HAP-1 (cell line): ENCODE results near the gene PPP1R16B.
"Not testable (repeated sequence)": the region's sequence is repeated elsewhere in the genome, so short reads cannot be mapped to it uniquely, and the experiment has no call there.

Experiments used
- DNase-seq, 2 experiments: peaks; one replicate each; pipeline ENCODE4 v3.0.0-alpha.2; 2016 to 2020; ENCODE audit warnings: low spot score in 2 of 2
- H3K27me3 ChIP-seq: fragments of 250-450 bp; sonication (Bioruptor Pico); 2 replicates; pipeline ENCODE4 v1.5.1; 2020; ENCODE audit warnings: low read depth, mild to moderate bottlenecking, moderate library complexity
- H3K36me3 ChIP-seq: fragments of 250-450 bp; sonication (Bioruptor Pico); replicated peaks from 2 replicates; pipeline ENCODE4 v1.5.1; 2020; ENCODE audit warnings: mild to moderate bottlenecking
- H3K4me1 ChIP-seq: fragments of 250-450 bp; sonication (Bioruptor Pico); 2 replicates; pipeline ENCODE4 v1.5.1; 2020; ENCODE audit warnings: mild to moderate bottlenecking
- H3K4me3 ChIP-seq: fragments of 250-450 bp; sonication (Bioruptor Pico); 2 replicates; pipeline ENCODE4 v1.5.1; 2020; ENCODE audit warnings: mild to moderate bottlenecking, moderate library complexity
- H3K9me3 ChIP-seq: fragments of 250-450 bp; sonication (Bioruptor Pico); 2 replicates; pipeline ENCODE4 v1.5.1; 2020; ENCODE audit warnings: mild to moderate bottlenecking, moderate library complexity
- in situ Hi-C: fragments of 300-500 bp; cut with MboI; formaldehyde crosslinking; loops from 3 replicates; pipeline ENCODE4 v1.14.3; 2020; ENCODE audit warnings: low sequenced_read_pairs, inconsistent platforms, mixed read lengths

Gene PPP1R16B

DNA sequence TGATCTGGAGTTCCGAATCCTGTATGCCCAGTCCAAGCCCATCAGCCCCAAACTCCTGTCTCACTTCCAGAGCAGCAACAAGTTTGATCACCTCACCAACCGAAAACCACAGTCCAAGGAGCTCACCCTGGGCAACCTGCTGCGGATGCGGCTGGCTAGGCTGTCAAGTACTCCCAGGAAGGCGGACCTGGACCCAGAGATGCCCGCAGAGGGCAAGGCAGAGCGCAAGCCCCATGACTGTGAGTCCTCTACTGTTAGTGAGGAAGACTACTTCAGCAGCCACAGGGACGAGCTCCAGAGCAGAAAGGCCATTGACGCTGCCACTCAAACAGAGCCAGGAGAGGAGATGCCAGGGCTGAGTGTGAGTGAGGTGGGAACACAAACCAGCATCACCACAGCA, 146.1 kb downstream of the PPP1R16B start:
- Histone ChIP-seq H3K9me3 (no peaks in the 10 kb centered on the region), H3K4me1 (no peaks in the 10 kb centered on the region), H3K27me3 (no peaks in the 10 kb centered on the region), H3K4me3 (no peak overlapping the region), H3K36me3 (peaks cover 77% of the 10 kb centered on the region)
- in situ Hi-C loops, result no loop called here
- no peak for DNase-seq

DNA sequence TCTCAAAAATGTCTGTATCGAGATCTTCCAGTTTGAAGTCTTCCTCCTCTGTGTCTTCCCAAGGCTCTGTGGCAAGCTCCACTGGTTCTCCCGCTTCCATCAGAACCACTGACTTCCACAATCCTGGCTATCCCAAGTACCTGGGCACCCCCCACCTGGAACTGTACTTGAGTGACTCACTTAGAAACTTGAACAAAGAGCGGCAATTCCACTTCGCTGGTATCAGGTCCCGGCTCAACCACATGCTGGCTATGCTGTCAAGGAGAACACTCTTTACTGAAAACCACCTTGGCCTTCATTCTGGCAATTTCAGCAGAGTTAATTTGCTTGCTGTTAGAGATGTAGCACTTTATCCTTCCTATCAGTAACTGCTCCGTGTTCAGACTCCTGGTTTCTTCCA, 146.7 kb downstream of the PPP1R16B start:
- DNase-seq, result no peak
- Histone ChIP-seq H3K4me3 (no peak overlapping the region), H3K36me3 (peaks cover 72% of the 10 kb centered on the region), H3K4me1 (no peaks in the 10 kb centered on the region), H3K27me3 (no peaks in the 10 kb centered on the region), H3K9me3 (no peaks in the 10 kb centered on the region)
- in situ Hi-C loops, result no loop called here

DNA sequence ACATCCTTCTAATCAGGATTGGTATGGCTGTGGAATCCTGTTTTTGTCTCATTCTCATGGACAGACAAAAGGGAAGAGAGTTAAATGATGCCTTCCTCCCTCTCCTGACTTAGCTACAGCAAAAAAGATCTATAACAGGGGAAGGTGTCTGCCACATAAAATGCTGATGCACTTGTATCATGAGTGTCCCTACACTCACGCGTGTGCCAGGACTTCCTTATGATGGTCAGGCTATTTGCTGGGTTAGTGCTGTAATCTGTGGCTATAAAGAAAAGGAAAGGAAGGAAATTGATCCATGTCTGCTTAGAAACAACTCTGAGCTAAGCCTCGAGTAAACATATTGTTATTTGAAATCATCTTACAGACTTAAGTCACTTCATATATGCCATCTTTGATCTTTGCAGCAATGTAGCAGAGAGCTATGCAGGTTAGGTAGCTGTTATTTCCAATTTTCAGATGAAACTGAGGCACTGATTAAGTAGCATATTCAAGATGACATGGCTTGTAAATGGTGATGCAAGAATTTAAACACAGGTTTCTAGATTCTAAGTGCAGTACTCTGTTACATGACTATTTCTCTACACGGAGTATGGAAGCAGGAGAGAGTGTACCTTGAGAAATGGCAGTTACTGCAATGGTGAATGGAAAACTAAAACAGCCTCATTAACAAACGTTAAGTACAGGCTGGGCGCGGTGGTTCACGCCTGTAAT, 148.3 kb downstream of the PPP1R16B start:
- Histone ChIP-seq H3K4me1 (no peaks in the 10 kb centered on the region), H3K27me3 (no peaks in the 10 kb centered on the region), H3K9me3 (no peaks in the 10 kb centered on the region), H3K36me3 (peaks cover 56% of the 10 kb centered on the region), H3K4me3 (no peak overlapping the region)
- DNase-seq, result no peak
- in situ Hi-C loops, result no loop called here

DNA sequence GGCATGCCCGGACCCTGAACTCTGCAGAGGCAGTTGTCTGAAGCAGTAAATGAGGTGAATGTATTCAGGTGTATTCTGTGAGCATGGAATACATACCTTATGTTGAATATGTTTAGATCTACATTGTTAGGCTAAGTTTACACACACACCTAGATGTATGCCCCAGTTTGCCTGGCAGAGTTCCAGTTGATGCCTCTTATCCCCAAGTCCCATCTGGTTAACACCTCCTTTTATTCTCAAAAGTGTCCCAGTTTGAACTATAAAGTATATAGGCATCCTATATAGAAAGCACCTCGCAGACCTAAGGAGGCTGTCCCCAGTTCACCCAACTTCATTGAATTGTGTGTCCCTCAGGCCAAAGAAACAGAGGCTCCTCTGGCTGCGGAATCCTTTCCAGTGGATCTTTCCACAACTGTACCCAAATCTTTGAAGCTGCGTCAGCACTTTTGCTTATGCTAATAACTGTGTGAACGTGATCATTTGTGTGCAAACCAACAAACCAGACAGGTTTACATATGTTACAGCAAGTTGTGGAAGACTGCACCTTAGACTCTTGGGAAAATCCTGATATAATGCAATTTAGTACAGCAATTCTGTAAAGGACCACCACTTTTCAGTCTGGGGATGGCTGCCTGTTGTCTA, 151.9 kb downstream of the PPP1R16B start:
- in situ Hi-C loops, result no loop called here
- no peak for DNase-seq
- peaks cover 6% of the 10 kb centered on the region for H3K4me1 ChIP-seq

DNA sequence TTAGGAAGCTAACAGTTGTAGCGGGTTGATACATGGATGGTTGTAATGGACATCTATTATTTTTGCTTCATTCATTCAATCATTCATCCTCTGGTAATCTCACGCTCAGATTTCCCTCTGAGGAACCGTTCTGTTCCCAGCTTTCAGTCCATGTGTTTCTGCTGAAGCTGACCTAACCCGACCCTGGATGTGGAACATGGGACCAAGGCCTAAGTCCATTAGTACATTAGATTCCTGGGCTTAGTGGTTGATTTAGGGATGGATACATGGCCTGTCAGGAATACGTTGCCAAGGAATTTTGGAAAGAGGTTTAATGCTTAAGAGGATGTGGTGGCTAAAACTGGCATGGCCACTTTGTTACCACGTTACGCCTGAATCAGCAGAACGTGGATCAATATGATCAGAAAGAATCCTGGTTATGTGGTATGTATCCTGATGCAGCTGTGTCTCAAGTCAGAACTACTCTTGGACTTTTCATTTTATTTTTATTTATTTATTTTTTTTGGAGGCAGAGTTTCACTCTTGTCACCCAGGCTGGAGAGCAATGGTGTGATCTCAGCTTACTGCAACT, 152.5 kb downstream of the PPP1R16B start:
- peaks cover 18% of the 10 kb centered on the region for H3K36me3 ChIP-seq
- no peak for DNase-seq
- H3K27me3 ChIP-seq, result no peaks in the 10 kb centered on the region
- peaks cover 7% of the 10 kb centered on the region for H3K4me1 ChIP-seq
- H3K9me3 ChIP-seq, result no peaks in the 10 kb centered on the region
- no peak overlapping the region for H3K4me3 ChIP-seq
- in situ Hi-C loops, result no loop called here

More for the DNA sequence above, 151.9 kb downstream of the PPP1R16B start:
- peaks cover 23% of the 10 kb centered on the region for H3K36me3 ChIP-seq
- no peaks in the 10 kb centered on the region for H3K27me3 ChIP-seq
- H3K4me3 ChIP-seq, result no peak overlapping the region
- no peaks in the 10 kb centered on the region for H3K9me3 ChIP-seq

DNA sequence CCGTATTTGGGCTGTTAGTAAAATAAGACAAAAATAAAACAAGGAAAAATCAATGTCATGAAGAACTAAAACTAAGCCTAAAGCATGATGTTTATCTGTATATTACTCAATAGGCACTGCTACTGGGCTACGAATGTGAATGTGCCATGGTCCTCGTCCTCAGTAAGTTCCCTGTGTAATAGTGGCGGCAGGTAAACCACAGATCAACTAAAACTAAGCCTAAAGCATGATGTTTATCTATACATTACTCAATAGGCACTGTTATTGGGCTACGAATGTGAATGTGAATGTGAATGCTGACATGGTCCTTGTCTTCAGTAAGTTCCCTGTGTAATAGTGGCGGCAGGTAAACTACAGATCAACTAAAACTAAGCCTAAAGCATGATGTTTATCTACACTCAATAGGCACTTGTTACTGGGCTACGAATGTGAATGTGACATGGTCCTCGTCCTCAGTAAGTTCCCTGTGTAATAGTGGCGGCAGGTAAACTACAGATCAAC, 154.7 kb downstream of the PPP1R16B start:
- H3K4me3 ChIP-seq, in situ Hi-C loops, H3K9me3 ChIP-seq, DNase-seq, H3K36me3 ChIP-seq, H3K27me3 ChIP-seq: not testable (repeated sequence)
- H3K4me1 ChIP-seq, result peaks cover 10% of the 10 kb centered on the region

DNA sequence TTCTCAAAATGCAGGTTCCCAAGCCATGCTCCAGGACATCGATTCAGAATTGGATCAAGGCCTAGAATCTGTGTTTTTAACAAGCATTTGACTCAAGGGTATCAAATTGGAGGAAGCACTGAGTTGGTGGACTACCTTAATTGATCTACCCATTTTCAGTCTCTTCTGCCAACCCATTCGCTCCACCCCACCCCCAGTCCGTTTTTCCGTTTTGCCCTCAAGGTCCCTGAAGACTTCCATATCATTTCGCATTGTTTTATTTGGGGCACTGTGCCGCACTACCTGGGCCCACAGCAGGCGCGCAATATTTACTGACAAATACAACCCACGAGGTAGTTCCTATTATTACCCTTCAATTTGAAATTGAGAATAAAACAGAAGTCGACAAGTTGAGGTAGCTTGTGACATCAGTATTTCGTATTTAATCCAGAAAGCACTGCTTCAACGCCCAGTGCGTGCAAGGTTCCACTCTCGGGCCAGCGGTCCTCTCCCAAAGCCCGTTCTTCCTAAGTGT, 156.1 kb downstream of the PPP1R16B start:
- Histone ChIP-seq H3K9me3 (no peaks in the 10 kb centered on the region), H3K4me3 (peak overlapping the region; percentile 94), H3K4me1 (peaks cover 18% of the 10 kb centered on the region), H3K27me3 (no peaks in the 10 kb centered on the region), H3K36me3 (peaks cover 6% of the 10 kb centered on the region)
- peak in 1 of 2 experiments; percentile 29 for DNase-seq
- in situ Hi-C loops, result no loop called here

DNA sequence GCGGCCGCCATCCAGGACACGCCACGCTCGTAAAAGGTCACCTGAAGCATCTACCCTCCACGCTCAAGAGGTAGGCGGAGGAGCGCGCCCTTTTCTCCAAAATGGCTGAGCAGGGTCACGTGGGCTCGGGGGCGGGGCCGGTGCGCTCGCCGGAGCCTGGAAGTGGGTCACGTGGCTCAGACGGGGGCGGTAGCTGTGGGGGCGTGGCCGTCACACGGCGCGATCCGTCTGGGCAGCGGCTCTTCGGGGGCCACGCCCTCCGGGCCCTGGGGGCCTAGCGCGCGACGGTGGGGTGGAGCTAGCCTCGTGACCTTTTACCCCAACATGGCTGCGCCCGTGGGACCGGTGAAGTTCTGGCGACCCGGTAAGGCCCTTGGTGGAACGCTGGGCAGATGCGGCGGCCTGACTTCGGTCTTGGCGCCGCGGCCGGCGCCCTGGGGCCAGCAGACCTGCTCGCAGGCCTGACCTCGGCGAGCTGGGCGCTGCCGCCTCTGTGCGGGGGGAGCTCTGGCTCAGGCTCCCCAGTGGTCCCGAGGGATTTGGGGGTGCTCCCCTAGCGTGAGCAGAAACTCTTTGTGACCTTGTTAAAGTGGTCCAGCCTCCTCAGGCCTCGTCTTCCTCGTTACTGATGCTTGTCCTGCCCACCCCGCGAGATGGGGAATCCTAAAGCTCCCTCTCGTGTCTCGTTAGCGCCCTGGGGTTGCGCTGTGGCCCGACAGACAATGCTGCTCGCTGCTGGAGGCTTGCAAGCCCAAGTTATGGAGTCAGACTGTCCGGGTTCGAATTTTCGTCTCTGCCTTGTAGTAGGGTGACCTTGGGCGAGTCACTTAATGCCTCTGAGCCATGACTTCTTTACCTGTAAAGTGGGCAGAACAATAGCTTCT, 156.8 kb downstream of the PPP1R16B start, which contains the start of gene DHX35:
Gene DHX35, plus strand, starts transcription at position 301 of the 884 bp plus-strand sequence. Its CDS starts 24 bp downstream, at position 325.
- peak; percentile 94 to 98 for DNase-seq
- H3K36me3 ChIP-seq, result peaks cover 6% of the 10 kb centered on the region
- in situ Hi-C loops, result no loop called here

DNA sequence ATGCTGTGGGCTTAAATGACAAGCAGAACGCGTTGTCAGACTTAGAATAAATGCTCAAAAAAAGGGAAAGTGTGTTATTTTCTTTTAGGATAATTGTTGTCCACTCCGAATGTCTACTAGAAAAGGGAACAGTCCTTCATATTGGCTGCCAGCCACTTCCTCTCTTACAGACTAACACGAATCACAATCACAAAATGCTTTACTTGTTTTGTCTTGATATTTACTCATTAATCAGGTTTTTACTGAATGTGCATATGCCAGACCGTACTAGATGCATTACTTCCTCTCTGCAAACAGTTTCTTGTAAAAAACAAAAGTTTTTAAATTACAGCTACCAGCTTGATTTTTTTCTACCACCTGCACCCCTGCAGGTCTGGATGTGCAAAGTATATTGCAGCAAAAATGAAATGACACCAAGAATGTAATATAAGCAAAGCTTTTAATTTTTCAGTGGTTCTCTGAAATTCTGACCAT, 157.5 kb downstream of the PPP1R16B start:
- Histone ChIP-seq H3K9me3 (no peaks in the 10 kb centered on the region), H3K36me3 (peaks cover 6% of the 10 kb centered on the region), H3K27me3 (no peaks in the 10 kb centered on the region), H3K4me1 (peaks cover 22% of the 10 kb centered on the region), H3K4me3 (peak overlapping the region; percentile 94)
- DNase-seq, result no peak
- in situ Hi-C loops, result no loop called here

More for the DNA sequence above, 156.8 kb downstream of the PPP1R16B start, which contains the start of gene DHX35:
- Histone ChIP-seq H3K4me3 (peak within 1 kb of the TSS; percentile 94), H3K27me3 (no peaks in the 10 kb centered on the region), H3K4me1 (peaks cover 22% of the 10 kb centered on the region), H3K9me3 (no peaks in the 10 kb centered on the region)

DNA sequence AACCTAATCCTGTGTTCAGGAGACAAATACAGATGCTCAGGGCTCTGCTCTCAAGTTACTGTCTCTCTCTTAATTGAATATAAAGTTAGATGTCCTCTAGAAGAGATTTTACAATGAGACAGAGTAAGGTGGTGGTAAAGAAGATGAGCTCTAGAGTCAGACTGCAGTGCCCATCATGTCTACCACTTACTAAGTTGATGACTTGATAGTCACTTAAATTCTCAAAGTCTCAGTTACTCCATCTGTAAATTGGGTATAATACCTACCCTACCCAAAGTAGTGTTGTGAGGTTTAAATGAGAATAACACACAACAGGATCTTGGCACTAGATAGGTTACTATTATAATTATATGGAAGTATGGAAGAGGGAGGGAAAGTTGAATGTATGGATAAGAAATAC, 158.2 kb downstream of the PPP1R16B start:
- no peak overlapping the region for H3K4me3 ChIP-seq

DNA sequence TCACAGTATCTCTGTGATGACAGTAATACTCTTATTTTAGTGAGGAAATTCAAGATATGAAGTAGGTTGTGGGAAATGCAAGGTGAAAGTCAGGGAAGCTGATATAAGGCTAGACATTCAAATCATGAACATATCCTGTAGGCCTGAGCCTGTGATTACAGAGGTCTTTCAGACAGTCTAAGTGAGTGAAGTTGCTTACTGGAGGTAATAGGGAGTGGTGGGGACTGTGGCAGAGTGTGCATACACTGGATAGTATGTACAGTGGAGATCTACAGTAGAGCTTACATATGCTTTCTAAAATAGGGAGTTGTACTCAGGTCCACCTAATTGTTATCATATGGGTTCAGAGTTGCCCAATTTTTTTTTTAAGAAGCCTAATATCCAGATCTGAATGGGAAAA, 159.8 kb downstream of the PPP1R16B start:
- H3K4me3 ChIP-seq, result no peak overlapping the region
- no peaks in the 10 kb centered on the region for H3K9me3 ChIP-seq

More for the DNA sequence above, 158.2 kb downstream of the PPP1R16B start:
- H3K9me3 ChIP-seq, result no peaks in the 10 kb centered on the region
- no peaks in the 10 kb centered on the region for H3K27me3 ChIP-seq
- DNase-seq, result no peak
- H3K4me1 ChIP-seq, result peaks cover 22% of the 10 kb centered on the region
- peaks cover 6% of the 10 kb centered on the region for H3K36me3 ChIP-seq
- in situ Hi-C loops, result no loop called here

DNA sequence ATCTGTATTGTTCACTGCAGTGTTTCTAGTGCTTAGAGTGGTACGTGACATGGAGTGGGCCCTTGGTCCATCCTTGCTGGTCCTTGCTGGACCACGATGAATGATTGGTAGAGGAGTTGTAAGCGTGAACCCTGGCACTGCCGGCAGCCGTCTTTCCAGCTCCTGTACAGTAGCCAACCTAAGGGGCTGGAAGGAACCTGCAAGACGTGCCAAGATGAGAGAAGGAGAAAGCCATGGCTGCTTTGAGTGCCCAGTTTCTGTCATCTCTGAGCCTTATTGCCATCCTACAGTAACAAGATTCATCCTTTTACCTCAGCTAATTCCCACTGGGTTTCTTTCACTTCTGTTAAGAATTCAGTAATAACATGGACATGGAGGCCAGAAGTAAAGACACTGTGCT, 162.6 kb downstream of the PPP1R16B start:
- DNase-seq, result no peak
- peaks cover 11% of the 10 kb centered on the region for H3K36me3 ChIP-seq
- H3K4me1 ChIP-seq, result peaks cover 14% of the 10 kb centered on the region

More for the DNA sequence above, 159.8 kb downstream of the PPP1R16B start:
- in situ Hi-C loops, result no loop called here
- no peak for DNase-seq
- no peaks in the 10 kb centered on the region for H3K27me3 ChIP-seq
- peaks cover 12% of the 10 kb centered on the region for H3K36me3 ChIP-seq
- H3K4me1 ChIP-seq, result peaks cover 22% of the 10 kb centered on the region

DNA sequence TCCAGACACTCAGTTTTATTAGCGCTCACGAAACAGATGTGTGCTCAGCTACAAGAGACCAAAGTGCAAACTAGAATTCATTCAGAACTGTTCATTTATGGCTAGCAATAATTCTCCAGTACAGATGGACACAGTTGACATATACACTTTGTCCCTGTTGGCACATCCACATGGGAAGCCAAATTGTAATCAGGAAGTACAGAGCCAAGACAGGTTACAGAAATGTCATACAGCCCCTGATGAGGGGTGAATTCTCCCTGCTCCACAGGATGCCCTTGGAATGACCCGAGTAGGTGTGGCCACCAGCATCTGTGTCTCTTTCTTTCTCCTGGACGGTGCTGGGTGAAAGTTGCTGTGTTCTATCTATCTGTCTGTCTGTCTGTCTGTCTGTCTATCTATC, 164.2 kb downstream of the PPP1R16B start:
- DNase-seq, result no peak
- H3K36me3 ChIP-seq, result peaks cover 18% of the 10 kb centered on the region
- no peak overlapping the region for H3K4me3 ChIP-seq
- peaks cover 12% of the 10 kb centered on the region for H3K4me1 ChIP-seq
- H3K9me3 ChIP-seq, result no peaks in the 10 kb centered on the region
- H3K27me3 ChIP-seq, result no peaks in the 10 kb centered on the region
- in situ Hi-C loops, result no loop called here

More for the DNA sequence above, 162.6 kb downstream of the PPP1R16B start:
- no peak overlapping the region for H3K4me3 ChIP-seq
- in situ Hi-C loops, result no loop called here
- no peaks in the 10 kb centered on the region for H3K9me3 ChIP-seq
- no peaks in the 10 kb centered on the region for H3K27me3 ChIP-seq
